GM19193 (cell line): ENCODE measurements around the gene WWC2.

Experiments
- POLR2A ChIP-seq: IDR thresholded peaks from 4 replicates; pipeline ENCODE4 v1.6.1; 2011; ENCODE audit not compliant: insufficient read depth, insufficient read length; ENCODE audit errors: extremely low read depth

Gene WWC2

DNA sequence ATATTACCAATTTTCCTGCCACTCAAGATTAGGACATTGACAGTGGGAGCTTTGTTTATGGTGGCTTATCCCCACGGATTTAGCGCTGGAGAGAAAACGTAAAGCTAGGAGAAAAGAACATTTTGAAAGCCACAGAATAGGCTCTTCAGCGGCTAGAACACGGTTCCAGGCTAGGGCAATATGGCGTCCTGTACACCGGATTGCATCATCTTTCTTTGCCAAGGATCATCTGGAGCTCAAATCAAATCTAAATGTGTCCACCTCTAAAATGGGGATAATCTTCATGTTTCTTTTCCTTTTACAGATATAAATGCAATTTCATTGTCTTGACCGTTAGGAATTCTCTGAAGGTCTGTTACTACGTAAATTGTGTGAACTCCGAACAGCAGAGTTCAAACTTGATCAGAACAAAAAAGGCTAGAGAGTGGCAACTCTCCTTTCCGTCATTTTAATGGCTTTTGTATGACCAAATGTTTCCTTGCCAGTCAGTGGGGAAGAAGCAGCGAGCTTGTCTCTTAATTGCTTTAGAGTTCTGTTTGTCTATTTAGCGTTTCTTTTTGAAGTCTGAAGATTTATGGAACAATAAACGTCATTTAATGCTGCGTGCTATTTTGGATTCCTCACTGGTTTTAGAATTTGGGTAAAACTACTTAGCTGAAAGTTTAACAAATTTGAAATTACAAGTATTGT is 2.6 kb upstream of the WWC2 start:
- TF ChIP-seq POLR2A = no peak

DNA sequence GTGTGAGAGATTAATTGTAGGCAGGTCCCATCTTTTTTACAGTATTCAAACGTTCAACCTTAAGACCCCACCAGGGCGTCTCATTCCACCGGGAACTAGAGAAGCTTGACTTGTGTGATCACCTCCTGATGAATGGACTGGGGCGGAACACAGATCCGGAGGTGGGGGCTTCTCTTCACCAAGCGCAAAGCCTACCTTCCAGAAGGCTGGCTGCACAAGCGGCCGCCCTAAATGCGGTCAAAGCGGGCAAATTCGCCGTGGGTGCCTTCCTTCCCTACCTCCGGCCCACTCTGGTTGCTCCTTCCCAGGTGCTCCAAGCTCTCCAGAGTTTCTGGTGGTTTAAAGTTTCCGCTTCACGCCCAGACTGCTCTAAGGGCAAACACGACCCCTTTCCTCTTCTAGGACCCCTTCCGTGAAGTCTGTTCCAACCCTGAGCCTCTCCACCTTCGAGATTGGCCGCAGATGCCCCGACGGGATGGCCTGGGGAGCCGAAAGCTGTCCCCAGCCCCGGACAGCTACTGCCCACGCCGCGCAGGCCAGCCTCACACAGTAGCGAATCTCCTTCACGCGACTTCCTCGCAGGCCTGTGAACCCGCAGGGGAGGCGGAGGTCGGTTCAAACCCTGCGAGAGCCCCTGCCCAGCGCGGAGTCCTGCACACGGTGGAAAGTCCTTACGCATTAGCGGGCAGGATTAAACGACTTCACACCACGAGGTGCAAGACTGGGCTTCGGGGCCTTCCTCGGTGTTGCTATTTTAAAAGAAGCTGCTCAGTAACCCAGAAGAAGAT is 1.6 kb upstream of the WWC2 start:
- TF ChIP-seq POLR2A = no peak

DNA sequence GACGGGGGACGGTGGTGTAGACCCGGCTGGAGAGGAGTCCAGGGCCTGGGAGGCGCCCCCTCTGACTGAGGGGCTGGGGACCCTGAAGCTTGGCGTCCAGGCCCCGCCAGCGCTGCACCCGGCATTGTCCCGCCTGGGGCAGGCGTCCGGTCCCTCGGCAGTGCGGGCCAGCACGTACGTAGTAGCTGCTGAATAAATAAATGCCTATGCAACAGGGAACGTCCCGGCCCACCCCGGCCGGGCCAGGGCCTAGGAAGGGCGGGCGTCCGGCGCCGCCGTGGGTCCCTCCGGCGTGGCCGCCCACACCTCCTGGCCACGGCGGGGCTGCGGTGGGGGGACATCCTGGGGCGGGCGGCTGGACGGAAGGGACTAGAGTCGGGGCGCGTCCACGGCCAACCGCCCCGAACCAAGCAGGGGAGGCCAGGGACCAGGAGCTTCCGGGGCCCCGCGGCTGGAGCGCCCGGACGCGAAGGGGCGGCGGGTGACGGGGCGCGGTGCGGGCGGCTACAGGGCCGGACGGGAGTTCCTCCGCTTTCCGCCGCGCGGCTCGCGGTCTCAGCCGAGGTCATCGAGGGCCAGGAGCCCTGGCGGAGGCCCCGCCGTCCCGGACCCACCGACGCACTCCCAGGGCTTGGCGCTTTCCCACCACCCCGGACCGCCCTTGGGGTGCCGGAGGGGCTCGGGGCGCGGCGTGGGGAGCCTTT is 886 bp upstream of the WWC2 start:
- TF ChIP-seq POLR2A = no peak

DNA sequence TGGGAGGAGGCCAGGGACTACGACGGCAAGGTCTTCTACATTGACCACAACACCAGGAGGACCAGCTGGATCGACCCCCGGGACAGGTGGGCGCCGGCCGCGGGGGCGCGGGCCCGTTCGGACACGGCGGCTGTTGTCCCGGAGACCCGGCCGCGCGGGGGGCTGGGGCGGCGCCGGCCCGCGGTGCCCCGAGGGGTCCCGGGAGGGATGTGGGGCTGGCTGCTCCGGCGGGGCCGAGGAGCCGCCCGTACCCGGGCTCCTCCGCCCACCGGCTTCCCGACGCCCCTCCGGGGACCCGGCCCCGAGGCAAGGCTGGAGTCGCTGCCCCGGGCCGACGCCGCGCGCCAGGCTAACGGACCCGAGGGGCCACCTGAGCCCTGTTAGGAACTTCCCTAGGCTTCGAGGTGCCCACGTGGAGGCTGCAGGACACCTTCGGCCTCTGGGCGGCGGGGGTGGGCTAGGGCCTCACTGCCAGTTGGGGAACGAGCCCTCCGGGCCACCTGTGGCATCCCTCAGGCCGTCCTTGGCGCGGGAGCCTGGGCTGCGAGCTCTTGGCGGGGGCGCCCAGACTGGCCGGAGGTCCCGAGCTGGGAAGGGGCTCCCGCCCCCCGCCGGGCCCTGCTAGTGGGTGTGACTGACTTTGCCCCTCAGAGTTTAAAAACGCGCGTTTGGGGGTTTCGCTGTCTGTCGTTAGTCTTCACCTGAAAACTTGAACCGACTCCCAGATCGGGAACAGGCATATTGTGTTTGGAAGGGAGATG is 660 bp downstream of the WWC2 start:
- TF ChIP-seq POLR2A = no peak

DNA sequence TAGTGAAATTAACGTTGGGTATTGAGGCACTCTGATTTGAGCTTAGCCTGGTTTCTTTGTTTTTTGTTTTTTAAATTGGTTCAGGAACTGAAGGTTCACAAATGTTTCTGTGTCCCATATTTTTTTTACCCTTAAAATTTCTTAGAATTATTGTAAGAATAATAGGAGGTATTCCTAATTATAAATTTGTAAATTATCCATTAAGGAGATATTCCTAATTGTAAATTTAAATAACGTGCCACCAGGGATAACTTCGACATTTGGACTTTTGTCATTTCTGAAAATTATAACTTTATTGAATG is 1.2 kb downstream of the WWC2 start:
- TF ChIP-seq POLR2A = no peak

DNA sequence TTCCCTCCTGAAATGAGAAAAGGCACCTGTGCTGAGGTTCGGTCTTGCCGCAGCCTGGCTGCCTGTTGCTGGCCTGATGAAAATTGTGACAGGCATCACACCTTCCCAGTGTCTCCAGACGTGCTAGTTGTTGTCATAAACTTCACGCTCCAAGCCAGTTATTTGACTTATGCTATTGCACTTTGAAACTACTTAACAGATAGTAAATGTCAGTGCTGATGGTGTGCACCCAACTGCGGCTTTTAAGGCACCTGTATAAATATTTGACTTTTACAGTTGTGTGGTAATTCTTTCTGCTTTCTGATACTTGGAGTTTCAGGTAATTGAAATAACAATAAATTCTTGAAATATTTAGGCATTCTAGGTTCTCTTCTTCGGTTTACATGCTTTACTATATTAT is 1.8 kb downstream of the WWC2 start:
- TF ChIP-seq POLR2A = no peak

DNA sequence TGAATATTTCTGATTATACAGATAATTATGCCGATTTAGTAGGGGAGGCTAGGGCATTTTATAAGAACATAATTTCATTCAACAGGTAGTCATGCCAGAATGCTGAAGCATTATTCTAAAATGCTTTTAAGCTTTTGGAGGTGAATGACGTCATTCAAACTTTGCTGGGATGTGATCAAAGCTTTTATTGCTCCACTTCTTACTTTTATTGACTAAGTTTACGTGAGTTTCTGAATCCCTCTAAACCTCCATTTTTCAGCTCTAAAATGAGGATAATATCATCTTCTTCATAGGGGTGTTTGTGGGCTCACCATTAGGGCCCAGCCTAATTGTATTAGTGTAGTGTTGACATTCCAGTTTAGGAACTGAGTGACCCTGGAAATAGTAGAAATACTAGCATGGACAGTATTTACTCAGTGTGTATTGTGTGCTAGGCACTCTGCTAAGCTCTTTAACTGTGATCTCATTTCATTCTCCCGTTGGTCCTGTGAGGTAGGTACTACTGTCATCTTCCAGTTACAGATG is 3.0 kb downstream of the WWC2 start:
- TF ChIP-seq POLR2A = no peak

DNA sequence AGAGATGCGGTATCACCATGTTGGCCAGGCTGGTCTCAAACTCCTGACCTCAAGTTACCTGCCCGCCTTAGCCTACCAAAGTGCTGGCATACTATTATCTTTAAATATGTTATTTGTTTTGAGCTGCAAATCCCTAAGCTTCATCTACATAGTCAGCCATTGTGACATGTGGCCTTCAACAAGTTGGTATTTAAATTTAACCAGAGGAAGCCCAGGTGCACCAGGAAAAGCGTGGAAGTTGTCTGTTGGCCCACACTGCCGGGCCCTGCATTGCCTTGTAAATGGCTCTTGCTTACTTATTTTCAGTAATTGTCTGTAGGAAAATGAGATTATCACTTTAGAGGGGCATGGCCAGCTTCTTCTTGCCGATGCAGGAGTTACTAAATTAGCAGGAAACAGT is 6.0 kb downstream of the WWC2 start:
- TF ChIP-seq POLR2A = no peak

DNA sequence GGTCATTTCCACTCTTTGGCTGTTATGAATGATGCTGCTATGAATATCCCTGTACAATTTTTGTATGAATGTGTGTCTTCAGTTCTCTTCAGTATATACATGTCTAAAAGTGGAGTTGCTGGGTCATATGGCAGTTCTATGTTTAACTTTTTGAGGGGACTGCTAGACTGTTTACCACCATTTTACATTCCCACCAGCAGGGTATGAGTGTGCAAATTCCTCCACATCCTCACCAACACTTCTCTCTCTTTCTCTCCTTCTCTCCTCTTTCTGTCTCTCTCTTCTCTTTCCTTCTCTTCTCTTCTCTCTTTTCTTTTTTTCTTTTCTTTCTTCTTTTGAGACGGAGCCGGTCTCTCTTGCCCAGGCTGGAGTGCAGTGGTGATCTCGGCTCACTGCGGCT is 7.8 kb downstream of the WWC2 start:
- no peak for TF ChIP-seq POLR2A

DNA sequence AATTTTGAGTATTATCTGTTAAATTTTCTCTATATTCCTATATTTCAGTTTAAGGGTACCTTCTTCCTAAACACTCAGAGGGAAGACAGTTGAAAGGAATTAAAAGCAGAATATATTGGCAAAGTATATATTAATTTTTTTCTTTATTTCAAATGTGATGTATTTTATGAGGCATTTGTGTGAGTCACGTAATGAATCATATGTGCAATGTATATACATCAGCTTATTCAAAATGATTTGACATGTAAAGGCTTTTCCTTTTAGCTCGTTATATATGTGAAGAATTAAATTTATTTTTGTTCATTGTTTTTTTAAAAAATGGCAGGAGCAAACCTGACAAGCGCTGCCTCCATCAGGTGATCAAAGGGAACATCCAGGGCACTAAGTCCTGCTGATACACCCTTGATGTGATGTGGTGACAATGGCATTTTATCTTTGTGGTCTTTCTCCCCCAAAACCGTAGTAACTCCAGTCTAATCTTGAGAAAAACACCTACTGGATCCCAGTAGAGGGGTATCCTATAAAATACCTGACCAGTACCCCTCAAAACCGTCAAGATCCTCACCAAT is 8.9 kb downstream of the WWC2 start:
- no peak for TF ChIP-seq POLR2A

DNA sequence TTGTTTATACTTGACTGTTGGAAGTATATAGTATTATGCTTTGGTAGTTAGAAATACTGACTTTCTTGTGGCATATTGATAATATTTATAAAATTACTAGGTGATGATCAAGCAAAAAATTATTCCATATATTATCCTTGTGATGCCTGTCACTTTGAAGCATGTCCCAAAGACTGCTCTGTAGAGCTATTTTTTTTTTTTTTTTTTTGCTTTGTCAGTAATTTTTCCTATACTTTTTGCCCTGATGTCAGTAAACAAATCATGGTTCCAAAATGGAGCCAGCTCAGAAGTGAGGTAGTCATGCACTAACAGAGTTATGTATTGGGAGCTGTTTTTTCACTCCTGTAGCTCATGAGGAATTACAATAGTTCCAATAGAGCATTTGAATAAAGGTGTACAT is 11.2 kb downstream of the WWC2 start:
- no peak for TF ChIP-seq POLR2A

DNA sequence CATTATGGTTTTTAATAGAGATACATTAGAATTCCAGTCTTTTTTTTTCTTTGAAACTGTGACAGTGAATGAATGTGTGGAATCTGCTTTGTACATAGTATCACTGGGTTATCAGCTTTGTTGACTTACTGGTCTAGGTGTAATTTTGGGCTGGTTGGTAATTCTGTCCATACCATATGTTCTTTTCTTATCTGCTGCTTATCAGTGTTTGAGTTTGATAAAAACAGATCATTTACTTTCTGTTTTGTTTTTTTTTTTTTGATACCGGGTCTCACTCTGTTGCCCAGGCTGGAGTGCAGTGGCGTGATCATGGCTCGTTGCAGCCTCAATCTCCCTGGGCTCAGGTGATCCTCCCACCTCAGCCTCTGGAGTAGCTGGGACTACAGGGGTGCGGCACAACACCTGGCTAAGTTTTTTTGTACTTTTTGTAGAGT is 12.4 kb downstream of the WWC2 start:
- no peak for TF ChIP-seq POLR2A

DNA sequence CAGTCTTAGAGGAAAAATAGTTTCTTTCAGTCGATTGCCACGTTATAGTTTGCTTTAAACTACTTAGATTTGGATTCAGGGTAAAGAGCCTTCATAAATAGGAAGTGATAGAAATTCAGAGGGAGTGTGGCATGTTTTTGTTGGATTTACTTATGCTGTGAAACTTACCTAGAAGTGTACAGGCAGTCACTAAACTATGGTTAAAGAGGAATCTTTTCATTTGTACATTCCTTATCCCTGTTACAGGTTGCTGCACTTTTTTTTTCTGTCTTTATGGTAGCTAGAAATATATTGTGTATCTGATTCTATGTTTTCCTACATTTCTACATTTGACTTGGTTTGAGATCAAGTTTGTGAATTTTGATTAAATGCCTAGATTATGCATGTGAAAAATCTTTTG is 19.1 kb downstream of the WWC2 start:
- no peak for TF ChIP-seq POLR2A

DNA sequence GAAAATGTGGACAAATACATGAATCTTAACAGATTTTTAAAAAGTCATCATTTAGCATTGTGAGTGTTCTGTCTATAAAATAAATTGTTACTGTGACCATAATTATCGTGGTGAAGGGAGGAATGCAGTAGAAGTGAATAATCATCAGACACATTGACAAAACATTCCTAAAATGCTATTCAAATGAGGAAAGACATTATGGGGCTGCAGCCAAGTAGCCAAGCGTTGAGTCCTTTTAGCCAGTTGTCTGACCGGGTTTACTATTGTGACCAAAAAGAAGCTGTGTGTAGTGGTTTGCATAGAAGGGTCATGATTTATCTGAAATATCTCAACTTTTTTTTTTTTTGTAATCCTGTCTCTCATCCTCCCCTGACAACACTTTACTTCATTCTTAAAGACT is 19.5 kb downstream of the WWC2 start:
- TF ChIP-seq POLR2A = no peak

DNA sequence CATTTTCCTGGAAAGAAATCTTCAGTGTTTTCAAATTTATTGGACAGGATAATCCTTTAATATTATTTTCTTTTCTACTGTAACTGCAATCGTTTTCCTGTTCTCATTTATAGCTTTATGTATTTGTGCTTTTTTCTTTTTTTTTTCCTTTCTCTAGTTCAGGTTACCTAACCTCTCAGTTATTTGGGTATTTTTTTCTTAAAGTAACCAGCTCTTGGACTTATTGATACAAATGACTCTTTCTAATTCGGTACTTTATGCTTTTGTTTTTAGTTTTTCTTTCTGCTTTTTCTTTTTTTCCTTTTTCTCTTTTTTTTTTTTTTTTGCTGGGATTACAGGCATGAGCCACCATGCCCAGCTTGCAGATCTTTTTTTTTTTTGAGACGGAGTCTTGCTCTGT is 25.2 kb downstream of the WWC2 start:
- no peak for TF ChIP-seq POLR2A
